ENCODE data around the gene DTX3.
A peak's percentile ranks its signal among the peaks of the same experiment; 100 is the strongest.
"Not testable (repeated sequence)": the region's sequence is repeated elsewhere in the genome, so short reads cannot be mapped to it uniquely, and the experiment has no call there.

DTX3 gene

DNA sequence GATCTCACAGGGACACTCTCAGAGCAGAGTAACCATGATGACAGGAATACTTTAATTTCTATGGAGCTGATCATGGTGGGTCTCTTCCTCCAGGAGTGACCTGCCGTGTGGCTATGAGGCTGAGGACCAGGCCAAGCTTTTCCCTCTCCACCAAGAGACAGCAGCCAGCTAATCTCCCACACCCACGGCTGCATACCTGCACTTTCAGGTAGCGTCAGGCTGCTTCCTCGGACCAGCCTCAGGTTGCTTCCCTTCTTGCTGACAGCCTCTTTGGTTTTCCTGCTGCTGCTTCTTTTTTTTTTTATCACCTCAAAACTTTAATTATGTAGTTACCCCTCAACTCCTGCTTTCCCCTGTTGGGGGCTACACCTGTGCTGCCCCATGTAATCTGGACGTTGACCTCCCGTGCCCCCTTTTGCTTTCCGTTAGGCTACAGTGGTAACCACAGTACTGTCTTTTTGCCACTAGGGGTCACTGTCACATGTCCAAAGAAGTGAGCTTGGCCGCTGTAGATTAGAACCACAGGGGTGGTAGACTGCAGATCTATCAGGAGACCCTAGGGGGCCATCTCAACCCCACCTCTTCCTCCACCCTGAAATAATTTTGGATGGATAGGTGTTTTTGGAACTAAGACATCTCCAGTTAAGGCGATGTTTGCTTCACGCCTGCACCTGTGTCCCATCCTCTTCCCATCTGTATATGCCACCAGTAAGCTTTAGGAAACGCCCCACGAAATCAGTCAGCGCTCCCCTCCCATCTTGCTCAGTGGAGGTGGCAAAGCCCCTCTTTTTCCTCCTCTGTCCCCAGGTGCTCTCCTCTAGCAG lies 21.4 kb upstream of the DTX3 start:
- peak; percentile 84 for DNase-seq (ENCODE audit: low spot score)

GRCh38 chr12:57584050-57584449 lies 20.6 kb upstream of the DTX3 start:
- DNase-seq (ENCODE audit: low spot score) = no peak

- no peak for DNase-seq (ENCODE audit: low spot score)
Measured at GRCh38 chr12:57584690-57585089, 19.9 kb upstream of the DTX3 start.

DNA sequence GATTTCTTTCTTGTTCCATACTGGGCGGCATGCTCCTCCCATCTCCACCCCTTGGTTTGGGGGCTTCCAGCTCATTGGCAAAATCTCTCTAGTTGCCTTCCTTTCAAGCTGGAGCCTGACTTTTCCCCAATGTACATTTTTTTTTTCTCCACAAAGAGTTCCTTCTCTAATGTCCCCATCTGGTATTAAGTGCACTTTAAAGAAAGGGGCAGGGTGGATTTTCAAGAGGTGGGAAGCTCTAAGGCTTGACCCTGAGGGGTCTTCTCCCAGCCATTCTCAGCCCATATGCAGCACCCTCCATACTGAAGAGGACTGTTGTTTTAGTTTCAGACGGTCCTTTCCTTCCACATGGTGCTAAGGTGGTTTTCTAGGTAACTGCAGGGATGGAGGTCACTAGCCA lies 19.5 kb upstream of the DTX3 start:
- no peak for DNase-seq (ENCODE audit: low spot score)

DNA sequence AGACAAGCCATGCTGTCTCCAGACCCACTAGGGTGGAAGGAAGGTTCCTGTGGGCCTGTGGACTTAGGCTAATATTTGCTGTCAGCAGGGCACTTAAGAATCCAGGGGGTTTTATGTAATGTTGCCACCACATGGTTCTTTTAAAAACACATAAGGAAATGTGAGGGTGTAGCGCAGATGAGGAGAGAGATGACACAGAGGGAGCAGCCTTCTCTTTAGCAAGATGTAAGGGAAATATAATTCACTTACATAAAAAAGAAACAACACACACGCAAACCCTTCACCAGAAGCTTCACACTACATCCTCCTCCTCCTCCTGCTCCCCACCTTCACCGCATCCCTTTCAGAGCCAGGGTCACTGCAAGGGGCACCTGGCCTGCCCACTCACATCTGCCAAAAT lies 18.5 kb upstream of the DTX3 start:
- no peak for DNase-seq (ENCODE audit: low spot score)

DNA sequence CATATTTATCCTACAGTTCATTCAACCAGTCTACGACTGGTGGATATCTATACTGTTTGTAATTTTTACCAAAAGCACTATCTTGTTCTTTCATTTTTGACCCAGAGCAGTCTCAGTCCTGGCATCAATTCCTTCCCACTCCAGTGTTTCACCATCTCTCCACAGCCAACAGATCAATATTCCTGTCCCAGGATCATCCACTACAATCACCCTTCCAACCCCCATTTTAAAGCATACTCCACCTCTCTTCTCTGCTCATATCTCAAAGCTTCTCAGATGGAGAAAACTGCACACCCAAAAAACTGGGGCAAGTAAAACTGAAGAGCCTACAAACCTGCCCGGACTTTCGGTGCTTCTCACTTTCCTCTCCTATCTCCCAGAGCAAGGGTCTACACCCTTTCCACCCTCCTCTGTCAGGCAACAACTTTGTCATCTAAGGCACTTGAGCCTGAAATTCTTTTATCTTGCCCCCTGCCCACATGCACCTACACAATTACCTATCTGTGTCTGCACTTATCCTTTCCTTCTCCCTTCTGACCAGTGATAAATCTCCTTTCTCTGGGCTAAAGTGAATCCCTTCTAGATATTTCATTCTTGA lies 17.7 kb upstream of the DTX3 start:
- DNase-seq (ENCODE audit: low spot score) = no peak

- not testable (repeated sequence) for DNase-seq (ENCODE audit: low spot score)
Measured at GRCh38 chr12:57588951-57589610, 15.5 kb upstream of the DTX3 start.

DNA sequence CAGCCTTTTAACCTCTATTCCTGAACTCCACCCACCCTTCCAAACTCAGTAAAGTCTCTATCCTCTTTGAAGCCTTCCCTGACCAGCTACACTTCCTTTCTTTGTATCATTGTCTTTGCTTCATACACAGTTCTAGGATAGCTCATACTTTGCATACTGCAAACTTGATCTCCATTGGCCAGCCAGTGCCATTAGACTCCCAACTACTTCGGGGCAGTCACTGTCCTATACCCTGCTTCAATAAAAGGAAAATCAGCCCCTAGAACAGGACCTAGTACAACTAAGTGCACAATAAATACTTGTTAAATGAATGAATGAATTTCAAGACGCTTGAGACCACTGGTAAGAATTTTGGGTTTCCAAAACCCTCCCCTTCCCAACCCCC lies 14.2 kb upstream of the DTX3 start:
- DNase-seq (ENCODE audit: low spot score) = no peak

- peak; percentile 87 for DNase-seq (ENCODE audit: low spot score)
Measured at GRCh38 chr12:57590864-57591781, 13.5 kb upstream of the DTX3 start, which contains the start of gene PIP4K2C. PIP4K2C (plus strand) TSS chr12:57591192; CDS start chr12:57591290, 98 bp downstream.

DNA sequence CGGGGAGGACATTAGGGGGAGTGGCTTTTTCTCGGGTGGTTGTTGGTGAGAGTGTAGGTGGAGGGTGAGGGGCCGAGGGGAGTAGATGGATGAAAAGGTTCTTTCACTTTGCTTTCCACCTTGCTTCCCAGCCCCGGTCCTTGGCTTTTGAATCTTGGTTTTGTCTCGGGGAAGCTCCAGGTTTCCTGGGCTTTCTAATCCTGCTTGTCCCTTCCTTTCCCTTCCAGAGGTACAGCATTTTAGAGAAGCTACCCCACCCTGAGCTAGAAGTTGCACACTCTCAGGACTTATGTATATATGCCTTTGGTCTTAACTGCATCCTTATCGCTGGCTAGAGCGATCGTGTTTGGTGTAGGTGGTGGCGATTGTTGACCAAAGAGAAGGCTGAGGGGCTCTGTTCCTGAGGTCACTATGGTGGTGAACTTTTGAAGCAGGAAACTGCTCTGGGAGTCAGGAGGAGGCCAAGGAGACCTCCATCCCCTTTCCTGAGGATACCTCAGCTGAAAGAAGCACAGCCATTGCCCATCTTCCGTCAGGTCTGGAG lies 12.8 kb upstream of the DTX3 start:
- DNase-seq (ENCODE audit: low spot score) = no peak

- no peak for DNase-seq (ENCODE audit: low spot score)
Measured at GRCh38 chr12:57592551-57593165, 12.0 kb upstream of the DTX3 start.

- DNase-seq (ENCODE audit: low spot score) = no peak
Measured at GRCh38 chr12:57593187-57593586, 11.4 kb upstream of the DTX3 start.

DNA sequence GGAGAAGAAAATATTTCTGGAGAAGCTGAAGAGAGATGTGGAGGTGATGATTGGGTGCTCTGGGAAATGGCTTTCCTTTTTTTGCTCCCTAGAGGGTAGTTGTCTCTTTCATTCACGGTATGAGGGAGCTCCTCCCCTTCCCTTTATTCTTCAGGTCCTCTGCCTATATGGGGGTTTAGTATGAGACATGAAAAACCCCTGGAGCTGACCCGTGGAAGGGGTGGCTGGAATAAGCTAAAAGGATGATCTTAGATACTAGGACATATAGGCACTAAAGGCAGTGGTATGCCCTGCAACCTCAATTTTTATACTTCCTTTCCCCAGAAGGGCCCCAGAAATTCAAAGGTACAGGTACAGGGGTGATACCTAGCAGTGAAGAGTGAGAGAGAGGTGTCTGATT lies 4.2 kb upstream of the DTX3 start:
- DNase-seq (ENCODE audit: low spot score) = no peak

DNA sequence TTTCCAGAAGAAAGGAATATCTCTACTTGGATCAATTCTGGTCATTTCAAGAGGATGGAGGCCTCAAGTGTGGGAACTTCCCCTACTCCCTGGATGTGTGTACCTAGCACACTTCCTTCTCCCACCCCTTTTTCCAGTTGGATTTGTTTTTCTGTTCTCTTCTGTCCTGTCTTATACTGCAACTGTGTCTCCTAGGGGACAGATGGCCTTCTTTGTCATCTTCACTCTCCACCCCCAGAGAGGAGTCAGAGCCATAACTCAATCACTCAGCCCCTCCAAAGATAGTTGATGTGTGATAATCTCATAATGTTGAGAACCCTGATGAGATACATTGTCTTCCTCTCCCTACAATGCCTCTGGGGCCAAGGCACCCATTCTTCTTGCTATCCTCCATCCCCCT lies 2.1 kb upstream of the DTX3 start:
- no peak for DNase-seq (ENCODE audit: low spot score)

- no peak for DNase-seq (ENCODE audit: low spot score)
Measured at GRCh38 chr12:57603324-57603723, 1.3 kb upstream of the DTX3 start.

- DNase-seq (ENCODE audit: low spot score) = no peak
Measured at GRCh38 chr12:57603815-57604453, 690 bp upstream of the DTX3 start.

- no peak for DNase-seq (ENCODE audit: low spot score)
Measured at GRCh38 chr12:57604992-57605810, 577 bp downstream of the DTX3 start.

GRCh38 chr12:57605811-57606311 lies 1.2 kb downstream of the DTX3 start:
- DNase-seq (ENCODE audit: low spot score) = no peak

GRCh38 chr12:57606399-57606798 lies 1.8 kb downstream of the DTX3 start:
- DNase-seq (ENCODE audit: low spot score) = no peak

GRCh38 chr12:57606821-57607220 lies 2.2 kb downstream of the DTX3 start:
- no peak for DNase-seq (ENCODE audit: low spot score)
